HT1080 (cell line): Measurements from ENCODE around the gene ABHD8. TPM values are rescaled to one million over a fixed set of nuclear protein-coding genes. Genes with fewer than 3 reads are reported as not detected.

Experiments used
- DNase-seq: peaks from one replicate; pipeline ENCODE4 v3.0.0-alpha.2; 2015; ENCODE audit warnings: low read depth
- polyA plus RNA-seq, 2 experiments: library from polyadenylated mRNA; depleted of rRNA; stranded (reverse); fragments of >200 nt; gene quantifications; 2 replicates each; pipeline ENCODE4 v1.2.3, GENCODE V29; 2015
- total RNA-seq: library from RNA; depleted of rRNA; stranded (reverse); fragments of >200 nt; shearing (Covaris generic); gene quantifications from 2 replicates; pipeline ENCODE4 v1.2.3, GENCODE V29; 2014; rRNA removed

ABHD8 gene, protein sequence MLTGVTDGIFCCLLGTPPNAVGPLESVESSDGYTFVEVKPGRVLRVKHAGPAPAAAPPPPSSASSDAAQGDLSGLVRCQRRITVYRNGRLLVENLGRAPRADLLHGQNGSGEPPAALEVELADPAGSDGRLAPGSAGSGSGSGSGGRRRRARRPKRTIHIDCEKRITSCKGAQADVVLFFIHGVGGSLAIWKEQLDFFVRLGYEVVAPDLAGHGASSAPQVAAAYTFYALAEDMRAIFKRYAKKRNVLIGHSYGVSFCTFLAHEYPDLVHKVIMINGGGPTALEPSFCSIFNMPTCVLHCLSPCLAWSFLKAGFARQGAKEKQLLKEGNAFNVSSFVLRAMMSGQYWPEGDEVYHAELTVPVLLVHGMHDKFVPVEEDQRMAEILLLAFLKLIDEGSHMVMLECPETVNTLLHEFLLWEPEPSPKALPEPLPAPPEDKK
- 0.23 and 0.24 TPM in 2 replicates for total RNA-seq
- 0.03 TPM in 1 of 2 replicates, not detected in the other for polyA plus RNA-seq (2015; cell fraction: cytosol; rRNA removed)
- polyA plus RNA-seq (2015; cell fraction: nucleus; rRNA removed) = 0.15 TPM in 1 of 2 replicates, not detected in the other

DNA sequence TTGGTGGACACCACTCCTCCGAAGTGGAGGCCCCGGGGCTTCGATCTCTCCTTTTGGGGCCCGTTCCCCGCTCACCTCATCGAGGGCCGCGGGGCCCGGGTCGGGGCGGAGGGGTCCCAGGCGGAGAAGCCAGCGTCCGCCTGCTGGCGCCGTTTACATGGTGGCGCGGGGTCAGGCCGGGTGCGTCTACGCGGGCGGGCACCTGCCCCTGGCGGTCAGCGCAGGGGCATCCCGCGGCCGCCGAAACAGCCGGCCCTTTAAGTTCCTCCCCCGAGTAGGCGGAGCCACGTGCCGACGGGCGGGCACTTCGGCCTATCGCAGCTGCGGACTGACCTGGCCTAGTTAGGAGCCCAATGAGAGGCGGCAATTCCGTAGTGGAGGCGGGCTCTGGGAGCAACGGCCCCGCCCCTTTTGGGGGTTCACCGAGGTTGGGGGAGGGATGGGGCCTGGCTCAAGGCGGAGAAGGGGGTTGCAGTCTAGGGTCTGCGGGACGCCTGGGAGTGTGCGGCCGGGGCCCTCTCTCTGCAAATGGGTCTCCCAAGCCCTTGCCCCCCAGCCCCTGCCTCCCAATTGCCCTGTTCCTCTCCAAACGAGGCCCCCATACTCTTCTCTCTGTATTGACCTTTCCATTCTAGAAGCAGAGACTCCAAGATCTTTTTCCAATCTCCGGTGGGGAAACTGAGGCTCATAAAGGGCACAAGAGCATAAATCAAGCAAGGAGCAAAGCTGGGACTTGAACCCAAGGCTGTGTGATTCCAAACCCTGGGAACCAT is at the start of gene ABHD8:
Gene ABHD8 (minus strand): TSS at position 259 of the 773 bp plus-strand sequence. CDS start 1,809 bp downstream, outside the sequence.
- no peak for DNase-seq

DNA sequence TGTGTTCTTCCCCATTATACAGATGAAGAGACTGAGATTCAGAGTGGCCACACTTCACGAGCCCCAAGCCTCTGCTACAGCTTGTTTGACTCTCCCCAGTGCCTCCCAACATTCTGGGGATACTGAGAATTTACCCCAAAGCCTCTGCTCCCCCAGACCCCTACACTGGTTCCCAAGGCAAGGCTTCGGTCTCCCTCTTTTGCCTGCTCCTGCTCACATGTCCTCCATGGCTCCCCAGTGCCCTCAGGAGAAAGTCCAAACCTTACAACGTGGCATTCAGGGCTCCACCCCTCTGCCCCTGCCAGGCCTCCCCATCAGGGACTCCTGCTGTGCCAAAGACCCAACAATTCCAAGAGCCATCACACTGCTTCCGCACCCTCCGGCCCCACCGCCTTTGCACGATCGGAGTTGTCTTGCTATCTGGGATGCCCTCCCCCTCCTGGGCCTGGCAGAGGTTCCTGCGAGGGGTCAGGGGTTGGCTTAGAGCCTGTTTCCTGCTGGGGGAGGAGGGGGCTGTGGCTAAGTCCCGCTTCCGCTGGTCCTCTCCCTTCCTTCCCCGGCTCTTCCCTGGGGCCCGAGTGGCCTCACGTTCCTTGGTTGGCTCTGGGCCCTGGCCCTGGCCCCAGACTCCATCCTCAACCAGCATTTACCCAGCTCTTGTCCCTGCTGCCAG is 49.5 kb upstream of the ABHD8 start:
- no peak for DNase-seq

- DNase-seq = no peak
These were observed 48.7 kb upstream of the ABHD8 start for GRCh38 chr19:17351815-17352435.

DNA sequence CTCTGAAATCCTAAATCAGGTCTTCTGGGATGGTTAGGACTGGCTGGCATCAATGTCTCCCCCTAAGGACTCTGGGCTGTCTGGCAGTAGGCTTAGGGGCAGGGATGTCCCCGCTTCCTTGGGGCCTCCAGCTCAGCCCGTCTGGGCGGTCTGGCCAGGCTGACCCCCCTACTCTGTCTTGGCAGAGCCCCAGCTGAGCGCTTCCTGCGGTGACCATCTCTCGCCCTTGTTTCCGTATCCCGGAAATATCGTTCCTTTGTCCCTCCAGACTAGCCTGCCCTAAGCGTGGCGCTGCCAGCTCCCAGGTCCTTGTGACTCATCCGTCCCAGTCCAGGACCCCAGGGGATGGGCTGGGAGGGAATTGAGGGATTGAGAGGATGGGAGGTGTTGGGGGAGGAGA is 45.5 kb upstream of the ABHD8 start:
- peak; percentile 89 for DNase-seq

- DNase-seq = no peak
These were observed 44.7 kb upstream of the ABHD8 start for GRCh38 chr19:17347877-17348276.

- DNase-seq = peak; percentile 46
These were observed 44.1 kb upstream of the ABHD8 start for GRCh38 chr19:17347361-17347760.

GRCh38 chr19:17346109-17346671 is 43.0 kb upstream of the ABHD8 start:
- DNase-seq = peak; percentile 70

DNA sequence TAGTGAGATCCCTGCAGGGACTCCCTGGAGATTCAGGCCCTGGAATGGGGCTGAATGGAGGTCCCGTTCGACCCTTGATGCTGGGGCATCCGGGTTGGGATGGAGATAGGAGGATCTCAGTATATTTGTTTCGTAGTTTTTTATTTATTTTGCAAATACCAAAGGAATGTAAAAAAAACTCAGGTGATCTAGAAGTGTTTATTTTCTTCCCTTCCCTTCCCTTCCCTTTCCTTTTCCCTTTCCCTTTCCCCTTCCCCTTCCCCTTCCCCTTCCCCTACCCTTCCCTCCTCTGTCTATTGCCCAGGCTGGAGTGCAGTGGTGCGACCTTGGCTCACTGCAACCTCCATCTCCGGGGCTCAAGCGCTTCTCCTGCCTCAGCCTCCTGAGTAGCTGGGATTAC is 38.6 kb upstream of the ABHD8 start:
- no peak for DNase-seq

- DNase-seq = no peak
These were observed 38.2 kb upstream of the ABHD8 start for GRCh38 chr19:17341386-17341785.

DNA sequence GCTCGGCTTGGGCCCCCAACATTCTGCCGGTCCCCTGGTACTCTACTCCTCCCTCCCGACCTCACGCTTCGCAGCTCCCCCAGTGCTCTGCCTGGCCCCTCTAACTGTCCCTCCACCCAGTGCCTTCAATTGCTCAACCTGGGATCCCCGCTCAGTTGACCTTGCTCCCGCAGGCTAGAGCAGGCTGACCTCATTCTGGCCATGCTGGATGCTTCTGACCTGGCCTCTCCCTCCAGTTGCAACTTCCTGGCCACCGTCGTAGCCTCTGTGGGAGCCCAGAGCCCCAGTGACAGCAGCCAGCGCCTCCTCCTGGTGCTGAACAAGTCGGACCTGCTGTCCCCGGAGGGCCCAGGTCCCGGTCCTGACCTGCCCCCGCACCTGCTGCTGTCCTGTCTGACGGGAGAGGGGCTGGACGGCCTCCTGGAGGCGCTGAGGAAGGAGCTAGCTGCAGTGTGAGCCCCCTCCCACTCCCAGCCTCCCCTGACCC is 37.7 kb upstream of the ABHD8 start:
- no peak for DNase-seq

DNA sequence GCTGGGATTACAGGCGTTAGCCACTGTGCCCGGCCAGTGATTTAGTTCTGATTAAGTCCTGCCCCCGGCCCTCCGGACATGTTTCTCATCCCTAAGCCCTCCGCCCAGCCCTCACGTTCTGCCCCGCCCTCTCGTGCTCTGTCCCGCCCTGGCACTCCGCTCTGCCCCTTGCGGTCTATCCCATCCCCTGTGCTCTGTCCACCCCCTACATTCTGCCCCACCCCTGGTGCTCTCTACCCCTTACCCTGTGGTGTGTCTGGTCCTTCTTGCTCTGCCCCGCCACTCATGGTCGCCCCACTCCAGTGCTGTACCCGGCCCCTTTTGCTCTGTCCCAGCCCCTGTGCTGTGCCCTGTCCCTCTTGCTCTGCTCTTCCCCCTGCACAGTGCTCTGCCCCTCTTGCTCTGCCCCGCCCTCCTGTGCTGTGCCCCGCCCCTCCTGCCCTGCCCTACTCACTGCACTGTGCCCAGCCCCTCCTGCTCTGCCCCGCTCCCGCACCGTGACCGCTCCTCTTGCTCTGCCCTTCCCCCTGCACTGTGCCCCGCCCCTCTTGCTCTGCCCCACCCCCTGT is 37.2 kb upstream of the ABHD8 start:
- no peak for DNase-seq

GRCh38 chr19:17339088-17339741 is 36.0 kb upstream of the ABHD8 start:
- no peak for DNase-seq

DNA sequence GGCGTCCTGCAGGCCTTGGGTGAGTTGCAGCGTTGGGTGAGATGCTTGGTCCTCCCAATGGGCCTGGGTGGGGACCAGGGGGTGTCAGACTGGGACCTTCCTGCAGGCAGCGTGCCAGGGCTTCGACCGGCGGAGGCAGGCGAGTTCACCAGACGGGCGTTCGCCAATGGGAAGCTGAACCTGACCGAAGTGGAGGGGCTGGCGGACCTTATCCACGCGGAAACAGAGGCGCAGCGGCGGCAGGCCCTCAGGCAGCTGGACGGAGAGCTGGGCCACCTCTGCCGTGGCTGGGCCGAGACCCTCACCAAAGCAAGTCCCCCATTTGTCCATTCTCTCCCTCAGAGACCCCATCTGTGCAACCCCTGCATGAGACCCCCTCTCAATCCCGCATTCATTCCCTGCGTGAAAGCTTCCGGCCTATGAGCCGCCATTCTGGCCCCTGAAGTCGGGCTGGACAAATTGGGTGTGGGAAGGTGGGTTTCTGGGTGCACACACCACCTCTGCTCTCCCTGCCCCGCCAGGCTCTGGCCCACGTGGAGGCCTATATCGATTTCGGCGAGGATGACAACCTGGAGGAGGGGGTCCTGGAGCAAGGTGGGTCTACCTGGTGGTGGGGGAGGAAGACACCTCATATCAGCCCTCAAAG is 35.3 kb upstream of the ABHD8 start:
- DNase-seq = no peak

DNA sequence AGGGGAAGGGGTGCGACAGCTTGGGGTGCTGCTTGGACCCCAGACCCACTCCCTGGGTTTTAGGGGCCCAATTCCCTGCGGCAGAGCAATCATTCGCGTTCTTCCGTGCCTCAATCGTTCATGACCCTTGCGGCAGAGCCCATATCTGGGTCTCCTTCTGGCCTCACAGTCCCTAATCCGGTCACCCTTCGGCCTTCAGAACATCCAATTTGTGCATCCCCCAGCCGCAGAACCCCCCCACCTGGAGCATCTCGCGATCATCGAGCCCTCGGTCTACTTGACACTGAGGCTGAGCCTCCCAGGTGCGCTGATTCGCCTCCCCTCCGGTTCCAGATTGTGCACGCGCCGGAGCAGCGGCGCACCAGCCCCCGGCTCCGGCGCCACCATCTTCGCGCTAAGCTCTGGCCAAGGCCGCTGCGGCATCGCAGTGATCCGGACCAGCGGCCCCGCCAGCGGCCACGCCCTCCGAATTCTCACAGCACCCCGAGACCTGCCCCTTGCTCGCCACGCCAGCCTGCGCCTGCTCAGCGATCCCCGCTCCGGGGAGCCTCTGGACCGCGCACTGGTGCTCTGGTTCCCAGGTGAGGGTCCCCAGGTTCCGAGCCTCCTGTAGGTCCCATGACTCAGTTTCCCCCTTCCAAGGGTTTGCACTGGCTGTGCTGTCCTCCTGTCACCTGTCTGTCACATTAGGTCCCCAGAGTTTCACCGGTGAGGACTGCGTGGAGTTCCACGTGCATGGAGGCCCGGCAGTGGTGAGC is 34.6 kb upstream of the ABHD8 start:
- no peak for DNase-seq

DNA sequence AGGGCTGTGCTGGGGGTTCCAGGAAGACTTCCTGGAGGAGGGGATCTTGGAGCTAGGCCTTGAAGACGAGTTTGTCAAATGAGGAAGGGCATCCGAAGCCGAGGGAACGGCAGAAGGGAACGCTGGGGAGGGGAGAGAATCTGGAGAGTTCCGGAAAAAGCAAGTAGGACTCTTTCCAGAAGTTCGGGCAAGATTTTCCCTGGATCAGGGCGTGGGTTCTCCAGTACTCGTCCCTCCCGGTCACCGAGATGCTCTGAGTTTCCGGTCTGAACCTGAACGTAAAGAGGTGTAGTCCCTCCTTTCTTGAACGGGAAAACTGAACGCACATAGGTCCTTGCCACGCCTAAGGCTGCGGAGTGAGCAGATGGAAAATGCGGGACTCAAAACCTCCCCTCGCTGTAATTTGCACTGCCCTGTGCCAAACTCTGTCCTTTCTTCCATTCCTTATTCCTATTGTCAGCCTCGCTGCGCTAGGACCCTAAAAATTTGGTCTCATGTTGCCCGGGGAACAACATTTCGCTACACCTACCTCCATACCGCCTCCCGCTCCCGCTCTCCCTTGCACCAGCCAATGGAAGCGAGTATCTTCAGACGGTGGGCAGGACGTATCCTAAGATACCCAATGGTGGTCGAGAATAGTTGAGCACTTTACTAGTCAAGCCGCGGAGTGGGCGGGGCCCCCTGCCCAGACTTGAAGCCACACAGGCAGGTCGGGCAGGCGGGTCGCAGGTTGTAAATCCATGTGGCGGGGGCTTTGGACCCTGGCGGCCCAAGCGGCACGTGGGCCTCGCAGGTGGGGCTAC is 33.8 kb upstream of the ABHD8 start, which contains the start of gene GTPBP3:
Gene GTPBP3 (plus strand): TSS at position 682 of the 803 bp plus-strand sequence. CDS start 59 bp downstream, at position 741.
- peak; percentile 97 for DNase-seq

GRCh38 chr19:17335575-17335974 is 32.4 kb upstream of the ABHD8 start:
- no peak for DNase-seq
